ENCODE results near the gene PRPF6.
A peak's percentile ranks its signal among the peaks of the same experiment; 100 is the strongest.

Gene PRPF6
- total RNA-seq = 109 to 125 (median 111) reads per million in 3 donors

- H3K27ac ChIP-seq (ENCODE audit: insufficient read depth, low read length, poor library complexity, severe bottlenecking) = peak within 1 kb of the TSS; percentile 90
- peak; percentile 85 to 92 (median 91) for DNase-seq
- no peaks in the 10 kb centered on the region for H3K9me3 ChIP-seq (ENCODE audit: control insufficient read depth, low read length)
- no peaks in the 10 kb centered on the region for H3K27me3 ChIP-seq (replicated peaks; ENCODE audit: control insufficient read depth, insufficient read depth, low read length, poor library complexity, severe bottlenecking)
- peak within 1 kb of the TSS; percentile 77 for H3K4me3 ChIP-seq (ENCODE audit: insufficient read depth, low read depth, low read length, poor library complexity, severe bottlenecking)
- peaks cover 17% of the 10 kb centered on the region for H3K36me3 ChIP-seq (ENCODE audit: control insufficient read depth, insufficient read depth, low read length)
- H3K4me1 ChIP-seq (ENCODE audit: control insufficient read depth, insufficient read depth, low read length, poor library complexity, severe bottlenecking) = peaks cover 36% of the 10 kb centered on the region
These were observed at the start of gene PRPF6 for GRCh38 chr20:63980806-63981728. Gene PRPF6, plus strand, starts transcription at chr20:63981132. Its CDS starts 114 bp downstream, at chr20:63981246.

- no peak for DNase-seq
- Histone ChIP-seq H3K27me3 (replicated peaks; ENCODE audit: control insufficient read depth, insufficient read depth, low read length, poor library complexity, severe bottlenecking) (no peaks in the 10 kb centered on the region), H3K9me3 (ENCODE audit: control insufficient read depth, low read length) (no peaks in the 10 kb centered on the region), H3K4me1 (ENCODE audit: control insufficient read depth, insufficient read depth, low read length, poor library complexity, severe bottlenecking) (no peaks in the 10 kb centered on the region), H3K4me3 (ENCODE audit: insufficient read depth, low read depth, low read length, poor library complexity, severe bottlenecking) (no peak overlapping the region), H3K27ac (ENCODE audit: insufficient read depth, low read length, poor library complexity, severe bottlenecking) (no peak overlapping the region), H3K36me3 (ENCODE audit: control insufficient read depth, insufficient read depth, low read length) (peaks cover 79% of the 10 kb centered on the region)
These were observed 49.2 kb upstream of the PRPF6 start for GRCh38 chr20:63931735-63932134.

GRCh38 chr20:63932606-63933160, 48.2 kb upstream of the PRPF6 start:
- no peak overlapping the region for H3K4me3 ChIP-seq (ENCODE audit: insufficient read depth, low read depth, low read length, poor library complexity, severe bottlenecking)
- no peak overlapping the region for H3K27ac ChIP-seq (ENCODE audit: insufficient read depth, low read length, poor library complexity, severe bottlenecking)
- H3K4me1 ChIP-seq (ENCODE audit: control insufficient read depth, insufficient read depth, low read length, poor library complexity, severe bottlenecking) = no peaks in the 10 kb centered on the region
- H3K9me3 ChIP-seq (ENCODE audit: control insufficient read depth, low read length) = no peaks in the 10 kb centered on the region
- no peaks in the 10 kb centered on the region for H3K27me3 ChIP-seq (replicated peaks; ENCODE audit: control insufficient read depth, insufficient read depth, low read length, poor library complexity, severe bottlenecking)
- DNase-seq = no peak
- H3K36me3 ChIP-seq (ENCODE audit: control insufficient read depth, insufficient read depth, low read length) = peaks cover 79% of the 10 kb centered on the region

- no peak overlapping the region for H3K27ac ChIP-seq (ENCODE audit: insufficient read depth, low read length, poor library complexity, severe bottlenecking)
- no peaks in the 10 kb centered on the region for H3K4me1 ChIP-seq (ENCODE audit: control insufficient read depth, insufficient read depth, low read length, poor library complexity, severe bottlenecking)
- no peak for DNase-seq
- no peak overlapping the region for H3K4me3 ChIP-seq (ENCODE audit: insufficient read depth, low read depth, low read length, poor library complexity, severe bottlenecking)
- H3K27me3 ChIP-seq (replicated peaks; ENCODE audit: control insufficient read depth, insufficient read depth, low read length, poor library complexity, severe bottlenecking) = no peaks in the 10 kb centered on the region
- H3K9me3 ChIP-seq (ENCODE audit: control insufficient read depth, low read length) = no peaks in the 10 kb centered on the region
- H3K36me3 ChIP-seq (ENCODE audit: control insufficient read depth, insufficient read depth, low read length) = peaks cover 70% of the 10 kb centered on the region
These were observed 47.3 kb upstream of the PRPF6 start for GRCh38 chr20:63933646-63934045.

GRCh38 chr20:63934271-63935068, 46.5 kb upstream of the PRPF6 start:
- H3K27ac ChIP-seq (ENCODE audit: insufficient read depth, low read length, poor library complexity, severe bottlenecking) = no peak overlapping the region
- H3K9me3 ChIP-seq (ENCODE audit: control insufficient read depth, low read length) = no peaks in the 10 kb centered on the region
- no peak for DNase-seq
- peaks cover 63% of the 10 kb centered on the region for H3K36me3 ChIP-seq (ENCODE audit: control insufficient read depth, insufficient read depth, low read length)
- no peaks in the 10 kb centered on the region for H3K27me3 ChIP-seq (replicated peaks; ENCODE audit: control insufficient read depth, insufficient read depth, low read length, poor library complexity, severe bottlenecking)
- H3K4me3 ChIP-seq (ENCODE audit: insufficient read depth, low read depth, low read length, poor library complexity, severe bottlenecking) = no peak overlapping the region
- peaks cover 4% of the 10 kb centered on the region for H3K4me1 ChIP-seq (ENCODE audit: control insufficient read depth, insufficient read depth, low read length, poor library complexity, severe bottlenecking)

GRCh38 chr20:63935447-63935846, 45.5 kb upstream of the PRPF6 start:
- Histone ChIP-seq H3K27me3 (replicated peaks; ENCODE audit: control insufficient read depth, insufficient read depth, low read length, poor library complexity, severe bottlenecking) (no peaks in the 10 kb centered on the region), H3K4me3 (ENCODE audit: insufficient read depth, low read depth, low read length, poor library complexity, severe bottlenecking) (no peak overlapping the region), H3K4me1 (ENCODE audit: control insufficient read depth, insufficient read depth, low read length, poor library complexity, severe bottlenecking) (peaks cover 4% of the 10 kb centered on the region), H3K36me3 (ENCODE audit: control insufficient read depth, insufficient read depth, low read length) (peaks cover 58% of the 10 kb centered on the region), H3K27ac (ENCODE audit: insufficient read depth, low read length, poor library complexity, severe bottlenecking) (no peak overlapping the region), H3K9me3 (ENCODE audit: control insufficient read depth, low read length) (no peaks in the 10 kb centered on the region)
- no peak for DNase-seq

GRCh38 chr20:63937596-63937995, 43.3 kb upstream of the PRPF6 start:
- Histone ChIP-seq H3K36me3 (ENCODE audit: control insufficient read depth, insufficient read depth, low read length) (peaks cover 39% of the 10 kb centered on the region), H3K27me3 (replicated peaks; ENCODE audit: control insufficient read depth, insufficient read depth, low read length, poor library complexity, severe bottlenecking) (no peaks in the 10 kb centered on the region), H3K27ac (ENCODE audit: insufficient read depth, low read length, poor library complexity, severe bottlenecking) (no peak overlapping the region), H3K9me3 (ENCODE audit: control insufficient read depth, low read length) (no peaks in the 10 kb centered on the region), H3K4me1 (ENCODE audit: control insufficient read depth, insufficient read depth, low read length, poor library complexity, severe bottlenecking) (peaks cover 18% of the 10 kb centered on the region), H3K4me3 (ENCODE audit: insufficient read depth, low read depth, low read length, poor library complexity, severe bottlenecking) (no peak overlapping the region)
- no peak for DNase-seq

- DNase-seq = no peak
- peaks cover 23% of the 10 kb centered on the region for H3K4me1 ChIP-seq (ENCODE audit: control insufficient read depth, insufficient read depth, low read length, poor library complexity, severe bottlenecking)
- H3K27ac ChIP-seq (ENCODE audit: insufficient read depth, low read length, poor library complexity, severe bottlenecking) = no peak overlapping the region
- H3K4me3 ChIP-seq (ENCODE audit: insufficient read depth, low read depth, low read length, poor library complexity, severe bottlenecking) = no peak overlapping the region
- H3K36me3 ChIP-seq (ENCODE audit: control insufficient read depth, insufficient read depth, low read length) = peaks cover 36% of the 10 kb centered on the region
- H3K27me3 ChIP-seq (replicated peaks; ENCODE audit: control insufficient read depth, insufficient read depth, low read length, poor library complexity, severe bottlenecking) = no peaks in the 10 kb centered on the region
- no peaks in the 10 kb centered on the region for H3K9me3 ChIP-seq (ENCODE audit: control insufficient read depth, low read length)
These were observed 41.6 kb upstream of the PRPF6 start for GRCh38 chr20:63939061-63939935.

GRCh38 chr20:63940071-63940471, 40.9 kb upstream of the PRPF6 start:
- Histone ChIP-seq H3K27ac (ENCODE audit: insufficient read depth, low read length, poor library complexity, severe bottlenecking) (no peak overlapping the region), H3K4me3 (ENCODE audit: insufficient read depth, low read depth, low read length, poor library complexity, severe bottlenecking) (no peak overlapping the region), H3K27me3 (replicated peaks; ENCODE audit: control insufficient read depth, insufficient read depth, low read length, poor library complexity, severe bottlenecking) (no peaks in the 10 kb centered on the region), H3K9me3 (ENCODE audit: control insufficient read depth, low read length) (no peaks in the 10 kb centered on the region), H3K4me1 (ENCODE audit: control insufficient read depth, insufficient read depth, low read length, poor library complexity, severe bottlenecking) (peaks cover 23% of the 10 kb centered on the region), H3K36me3 (ENCODE audit: control insufficient read depth, insufficient read depth, low read length) (peaks cover 36% of the 10 kb centered on the region)
- DNase-seq = no peak
